CD4-positive, alpha-beta T cell treated with Interleukin-15 for 1 hour (primary cell): ENCODE results near the gene SHROOM2.
"Not testable (repeated sequence)": the region's sequence is repeated elsewhere in the genome, so short reads cannot be mapped to it uniquely, and the experiment has no call there.

Experiments
- DNase-seq: peaks from one replicate; pipeline ENCODE4 v3.0.0-alpha.2; 2020

SHROOM2 gene

DNA sequence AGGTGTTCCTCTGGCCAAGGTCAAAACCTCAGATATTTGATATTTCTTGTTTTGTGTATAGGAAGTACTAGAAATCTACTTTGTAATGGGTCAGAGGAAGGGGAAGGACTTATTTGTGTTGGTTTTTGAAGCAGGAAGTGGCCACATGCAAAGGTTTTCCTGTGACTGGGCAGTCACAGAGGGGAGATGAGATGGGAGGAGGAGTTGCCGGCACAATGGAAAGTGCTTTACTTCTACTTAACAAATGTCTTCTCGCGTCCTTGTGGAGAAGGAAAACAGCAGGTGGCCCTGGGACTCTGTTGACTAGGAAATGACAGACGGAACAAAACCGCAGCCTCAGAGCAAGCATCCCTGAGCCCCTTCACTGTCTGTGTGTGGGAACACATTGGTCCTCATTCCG is 46.6 kb downstream of the SHROOM2 start:
- no peak for DNase-seq

DNA sequence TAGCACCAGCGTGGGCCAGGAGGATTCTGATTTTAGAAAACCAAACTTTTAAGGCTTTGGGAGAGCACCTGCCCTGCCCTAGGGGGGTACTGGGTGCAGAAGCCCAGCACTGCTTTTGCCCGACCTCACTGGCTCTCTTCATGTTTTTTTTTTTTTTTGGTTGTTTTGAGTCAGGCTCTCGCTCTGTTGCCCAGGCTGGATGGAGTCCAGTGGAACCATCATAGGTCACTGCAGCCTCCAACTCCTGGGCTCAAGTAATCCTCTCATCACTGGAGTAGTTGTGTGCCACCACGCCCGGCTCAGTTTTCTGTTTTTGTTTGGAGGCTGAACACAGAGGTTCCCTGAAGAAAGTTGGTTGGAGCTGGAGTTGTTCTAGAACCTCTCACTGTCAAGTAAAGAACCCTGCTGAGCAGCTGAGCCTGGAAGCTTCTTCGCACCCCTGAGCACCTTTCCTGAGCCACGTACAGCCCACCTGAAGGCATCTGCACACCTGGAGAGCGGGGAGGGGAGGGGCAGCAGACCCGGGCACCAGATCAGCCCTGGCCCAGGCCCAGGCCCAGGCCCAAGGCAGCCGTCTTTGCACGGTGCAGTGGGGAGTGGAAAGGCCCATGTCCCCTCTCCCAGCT is 49.5 kb downstream of the SHROOM2 start:
- no peak for DNase-seq

DNA sequence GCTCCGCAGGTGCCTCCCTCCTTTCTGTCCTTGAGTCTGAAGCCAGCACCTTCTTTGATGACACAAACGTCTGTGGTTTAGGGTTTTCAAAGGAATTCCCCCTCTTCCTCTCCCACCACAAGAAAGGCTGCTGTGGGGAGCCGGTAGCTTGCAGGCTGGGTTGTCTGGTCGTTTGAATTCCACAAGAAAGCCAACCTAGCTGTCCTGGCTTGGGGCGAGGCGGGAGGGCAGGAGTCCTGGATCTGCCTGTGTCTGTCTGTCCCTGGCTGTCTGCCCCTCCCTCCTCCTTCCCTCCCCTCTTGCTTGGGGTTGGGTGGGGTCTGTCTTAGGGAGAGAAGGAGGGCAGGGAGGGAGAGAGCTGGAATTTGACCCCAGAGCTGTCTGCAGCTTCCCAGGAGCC is 56.3 kb downstream of the SHROOM2 start:
- no peak for DNase-seq

DNA sequence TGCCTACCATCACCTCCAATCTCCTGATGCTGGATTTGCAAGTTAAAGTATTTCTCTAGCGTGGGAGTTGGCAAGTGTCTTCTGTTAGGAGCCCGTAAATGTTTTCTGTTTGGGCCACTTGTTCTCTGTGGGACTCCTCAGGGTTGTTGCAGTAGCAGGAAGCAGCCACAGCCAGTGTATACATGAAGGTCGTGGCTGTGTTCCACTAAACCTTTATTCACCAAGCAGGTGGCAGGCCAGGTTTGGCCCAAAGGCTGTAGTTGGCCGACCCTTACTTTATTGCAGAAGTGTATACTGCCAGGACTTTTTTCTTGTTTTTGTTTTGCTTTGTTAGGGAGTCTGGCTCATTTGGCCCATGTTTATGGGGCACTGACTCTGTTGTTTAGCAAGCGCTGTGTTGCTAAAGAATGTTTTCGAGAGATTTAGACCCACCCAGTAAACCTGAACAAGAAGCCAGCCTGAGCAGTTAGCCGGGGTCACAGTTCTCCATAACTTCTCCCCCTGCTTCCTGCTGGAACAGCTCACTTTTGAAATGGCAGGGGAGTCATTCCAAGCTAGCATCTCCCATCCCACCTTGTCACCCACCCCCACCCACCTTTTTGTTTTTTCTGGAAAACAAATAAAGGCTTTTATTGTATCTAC is 58.8 kb downstream of the SHROOM2 start:
- no peak for DNase-seq

- no peak for DNase-seq
Measured at GRCh38 chrX:9845578-9845952, 59.3 kb downstream of the SHROOM2 start.

DNA sequence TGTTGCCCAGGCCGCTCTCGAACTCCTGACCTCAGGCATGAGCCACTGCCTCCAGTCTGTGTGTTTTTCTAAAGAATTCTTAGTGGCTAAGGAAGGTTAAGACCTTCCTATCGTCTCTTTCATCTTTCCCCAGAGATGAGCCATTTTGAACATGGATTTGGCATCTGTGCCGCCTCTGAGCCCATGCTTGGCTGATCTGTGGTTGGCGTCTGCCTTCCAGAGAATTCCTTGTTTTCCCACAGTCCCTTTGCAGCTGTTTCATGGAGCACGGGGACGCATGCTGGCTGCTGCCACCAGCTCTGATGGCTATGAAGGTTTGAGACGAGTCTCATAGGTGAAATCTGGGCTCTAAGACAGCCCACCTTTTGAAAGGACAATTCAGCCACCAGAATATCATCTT is 60.4 kb downstream of the SHROOM2 start:
- no peak for DNase-seq

GRCh38 chrX:9847071-9847470 is 60.8 kb downstream of the SHROOM2 start:
- no peak for DNase-seq

- no peak for DNase-seq
Measured at GRCh38 chrX:9848718-9849479, 62.7 kb downstream of the SHROOM2 start.

DNA sequence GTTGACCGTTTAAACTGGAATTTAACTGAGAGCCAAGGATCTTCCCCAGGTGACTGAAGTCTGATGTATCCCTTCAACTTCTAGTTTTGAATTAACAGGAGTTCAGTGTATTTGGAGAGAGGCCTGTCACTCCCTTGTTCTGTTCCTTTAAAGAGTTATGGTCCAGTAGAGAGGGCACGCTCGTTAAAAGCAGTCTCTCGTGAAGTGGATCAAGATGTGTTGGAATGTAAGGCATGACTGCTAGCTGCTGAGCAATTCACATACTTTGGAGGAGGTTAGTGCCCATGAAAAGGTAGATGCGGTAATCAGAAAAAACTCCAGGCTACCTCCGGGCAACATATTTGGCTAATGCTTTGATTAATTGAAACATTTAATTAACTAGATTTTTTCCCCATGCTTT is 65.7 kb downstream of the SHROOM2 start:
- no peak for DNase-seq

DNA sequence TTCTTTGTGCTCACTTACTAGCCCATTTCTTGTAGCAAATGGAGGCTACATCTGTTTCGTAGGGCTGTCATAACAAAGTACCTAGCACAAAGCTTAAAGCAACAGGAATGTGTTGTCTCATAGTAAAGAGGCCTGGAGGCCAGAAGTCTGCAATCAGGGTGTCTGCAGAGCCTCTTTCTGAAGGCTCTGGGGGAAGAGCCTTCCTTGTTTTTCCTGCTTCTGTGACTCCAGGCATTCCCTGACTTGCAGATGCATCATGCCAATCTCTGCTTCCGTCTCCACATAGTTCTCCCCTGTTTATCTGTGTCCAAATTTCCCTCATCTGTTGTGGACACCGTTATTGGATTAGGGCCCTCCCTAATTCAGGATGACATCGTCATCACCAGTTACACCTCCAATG is 67.1 kb downstream of the SHROOM2 start:
- DNase-seq = no peak

DNA sequence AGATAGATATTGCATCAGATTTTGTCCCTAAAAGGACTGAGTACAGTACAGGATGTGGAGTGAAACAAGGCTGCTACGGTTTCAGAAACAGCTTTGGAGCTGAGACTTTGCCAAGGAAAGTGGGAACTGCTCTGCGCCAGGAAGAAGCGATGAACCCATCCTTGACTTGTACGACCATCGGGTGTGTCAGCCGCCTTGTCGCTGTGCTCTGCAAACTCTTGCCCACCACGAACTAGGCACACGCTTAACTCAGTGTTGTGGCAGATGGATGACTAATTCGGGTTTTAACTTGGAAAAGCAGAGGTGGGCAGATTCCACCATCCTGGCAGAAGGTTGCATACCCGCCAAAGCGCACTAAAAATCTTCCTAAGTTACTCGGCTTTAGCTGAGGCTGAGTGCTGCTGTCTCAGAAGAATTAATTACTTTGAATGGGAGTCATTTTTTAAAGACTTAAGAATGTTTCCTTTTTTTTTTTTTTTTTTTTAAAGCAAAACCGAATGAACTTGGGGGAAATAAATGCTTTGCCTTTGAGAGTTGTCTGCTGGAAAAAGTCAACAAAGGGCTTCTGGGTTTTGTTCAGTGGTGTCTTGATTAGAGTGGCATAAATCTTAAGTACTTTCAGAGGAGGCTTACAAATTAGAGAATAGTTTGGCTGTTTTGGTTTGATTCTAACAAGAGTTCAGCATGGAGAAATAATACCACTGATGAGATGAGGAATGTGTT is 69.5 kb downstream of the SHROOM2 start:
- DNase-seq = no peak

DNA sequence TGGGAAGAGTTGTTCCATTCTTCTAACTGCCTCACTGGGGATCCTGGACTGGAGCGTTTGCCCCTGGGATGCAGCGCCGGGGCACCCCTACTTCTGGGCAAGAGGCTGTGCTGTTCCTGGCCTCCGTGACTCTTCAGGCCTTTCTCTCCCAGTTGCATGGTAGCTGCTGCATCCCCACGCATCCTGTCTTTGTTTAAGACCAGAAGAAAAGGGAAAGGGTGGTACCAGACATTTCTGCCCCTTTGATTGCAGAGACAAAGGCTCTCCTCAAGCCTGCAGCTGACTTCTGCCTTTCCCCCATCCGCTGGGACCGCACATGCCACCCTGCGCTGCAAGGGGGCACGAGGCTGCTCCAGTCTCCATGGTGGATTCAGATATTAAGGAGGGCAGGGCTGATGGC is 70.4 kb downstream of the SHROOM2 start:
- no peak for DNase-seq

DNA sequence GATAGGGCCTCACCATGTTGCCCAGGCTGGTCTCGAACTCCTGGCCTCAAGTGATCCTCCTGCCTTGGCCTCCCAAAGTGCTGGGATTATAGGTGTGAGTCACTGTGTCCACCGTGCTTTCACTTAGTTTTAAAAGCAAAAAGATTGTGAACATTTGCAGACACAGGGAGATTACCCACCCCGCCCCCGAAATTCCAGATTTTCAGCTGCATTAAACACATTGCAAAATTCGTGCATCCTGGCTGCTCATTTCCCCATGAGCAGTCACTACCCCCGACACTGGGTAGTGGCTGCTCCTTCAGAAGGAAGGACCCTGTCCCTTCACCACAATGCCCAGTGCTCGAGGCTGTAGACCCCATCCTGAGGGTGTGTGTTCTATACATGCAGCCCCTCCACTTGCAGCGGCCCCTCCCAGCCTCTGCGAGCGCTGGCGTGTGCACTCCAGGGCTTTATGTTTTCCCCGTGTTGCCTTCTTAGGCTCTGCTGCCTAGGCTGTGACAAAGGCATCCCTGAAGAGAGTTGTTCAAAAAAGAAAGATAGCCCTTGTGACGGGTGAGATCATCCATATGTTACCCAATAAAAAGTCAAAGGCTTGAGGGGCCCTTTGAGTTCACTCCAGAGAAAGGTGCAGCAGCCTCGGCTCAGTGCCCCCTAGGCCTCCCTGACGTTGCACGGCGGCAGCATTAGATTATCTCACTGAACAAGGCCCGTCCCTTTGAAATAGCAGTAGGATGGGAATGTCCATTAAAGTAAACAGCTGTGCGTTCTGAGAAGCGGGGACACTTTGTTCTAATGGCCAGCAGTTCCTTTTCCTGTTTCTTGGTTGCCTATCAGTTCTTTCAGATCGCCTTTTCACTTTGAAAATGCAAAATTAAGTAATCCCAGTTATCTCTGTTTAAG is 71.6 kb downstream of the SHROOM2 start:
- no peak for DNase-seq

DNA sequence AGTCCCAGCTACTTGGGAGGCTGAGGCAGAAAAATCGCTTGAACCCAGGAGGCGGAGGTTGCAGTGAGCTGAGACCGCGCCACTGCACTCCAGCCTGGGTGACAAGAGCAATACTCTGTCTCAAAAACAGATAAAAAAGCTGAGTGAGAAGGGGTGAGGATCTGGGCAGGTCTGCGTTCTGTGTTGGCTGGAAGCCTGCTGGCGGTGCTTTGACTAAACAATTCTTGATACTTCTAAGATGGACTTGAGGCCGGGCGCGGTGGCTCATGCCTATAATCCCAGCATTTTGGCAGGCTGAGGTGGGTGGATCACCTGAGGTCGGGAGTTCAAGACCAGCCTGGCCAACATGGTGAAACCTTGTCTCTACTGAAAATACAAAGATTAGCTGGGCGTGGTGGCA is 72.5 kb downstream of the SHROOM2 start:
- not testable (repeated sequence) for DNase-seq

- DNase-seq = no peak
Measured at GRCh38 chrX:9859711-9860555, 73.7 kb downstream of the SHROOM2 start.

DNA sequence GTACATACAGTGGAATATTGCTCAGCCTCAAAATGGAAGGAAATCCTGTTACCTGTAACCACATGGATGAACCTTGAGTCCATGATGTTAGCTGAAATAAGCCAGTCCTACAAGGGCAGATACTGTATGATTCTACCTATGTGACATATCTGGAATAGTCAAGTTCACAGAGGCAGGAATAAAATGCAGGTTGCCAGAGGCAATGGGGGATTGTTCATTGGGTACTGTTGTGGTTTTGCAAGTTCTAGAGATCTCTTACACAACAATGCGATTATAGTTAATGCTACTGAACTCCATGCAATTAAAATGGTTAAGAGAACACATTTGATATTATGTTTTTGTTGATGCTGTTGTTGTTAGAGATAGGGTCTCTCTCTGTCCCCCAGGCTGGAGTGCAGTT is 74.6 kb downstream of the SHROOM2 start:
- no peak for DNase-seq

- DNase-seq = no peak
Measured at GRCh38 chrX:9861711-9862110, 75.5 kb downstream of the SHROOM2 start.

DNA sequence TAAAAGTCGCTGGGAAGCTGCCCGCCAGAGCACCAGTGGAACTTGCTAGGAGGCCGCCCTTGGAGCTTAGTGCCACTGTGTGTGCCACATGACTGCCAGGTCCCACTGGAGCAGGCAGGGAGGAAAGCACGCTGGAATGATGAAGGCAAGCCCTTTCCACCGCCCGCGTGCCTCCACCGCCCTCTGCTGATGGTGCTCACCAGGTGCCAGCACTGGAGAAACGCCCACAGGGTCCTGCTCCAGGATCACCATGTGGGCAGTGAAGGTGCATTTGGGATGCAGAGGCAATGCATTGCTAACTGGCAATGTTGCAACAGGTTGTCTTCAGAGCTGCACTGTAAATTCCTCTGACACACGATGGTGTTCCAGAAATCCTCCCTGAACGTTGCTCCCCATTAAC is 76.3 kb downstream of the SHROOM2 start:
- no peak for DNase-seq

- no peak for DNase-seq
Measured at GRCh38 chrX:9862953-9863352, 76.7 kb downstream of the SHROOM2 start.

- no peak for DNase-seq
Measured at GRCh38 chrX:9864011-9864410, 77.8 kb downstream of the SHROOM2 start.

DNA sequence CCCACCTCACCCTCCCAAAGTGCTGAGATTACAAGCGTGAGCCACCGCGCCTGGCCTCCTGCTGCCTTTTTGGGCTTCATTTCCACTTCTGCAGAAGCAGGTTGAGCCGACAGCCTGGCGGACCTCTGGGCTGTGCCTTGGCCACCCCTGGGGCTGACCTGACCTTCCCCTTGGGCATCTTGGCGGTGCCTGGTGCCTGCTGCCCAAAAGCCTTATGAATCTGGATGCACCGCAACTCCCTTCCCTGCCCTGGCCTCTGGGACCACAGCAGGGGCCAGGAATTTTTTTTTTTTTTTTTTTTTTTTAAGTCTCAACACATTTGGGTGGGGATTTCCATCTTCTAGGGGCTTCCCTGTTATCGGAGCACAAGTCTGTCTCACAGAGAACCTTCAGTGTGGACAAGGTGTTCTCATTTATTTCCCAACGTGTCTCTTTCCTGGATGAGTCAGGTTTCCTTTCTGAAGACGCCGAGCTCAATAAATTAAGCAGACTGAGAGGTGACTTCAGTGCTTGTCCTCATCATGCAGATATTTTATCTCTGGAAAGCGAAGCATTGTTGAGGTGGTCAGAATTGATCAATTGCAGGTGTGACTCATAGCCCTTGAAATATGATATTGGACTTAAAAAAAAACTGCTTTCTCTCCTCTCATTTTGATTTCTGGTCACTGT is 79.7 kb downstream of the SHROOM2 start:
- no peak for DNase-seq
